HG02798 (cell line): Measurements from ENCODE around the gene GPA33.
"Not testable (repeated sequence)": the region's sequence is repeated elsewhere in the genome, so short reads cannot be mapped to it uniquely, and the experiment has no call there.

Source experiments
- ATAC-seq: cut with Tn5 transposase; IDR thresholded peaks from one replicate; pipeline ENCODE4 v1.9.1; 2021; ENCODE audit warnings: mild to moderate bottlenecking; ENCODE audit not compliant: unreplicated experiment, poor library complexity

The GPA33 gene

GRCh38 chr1:167060141-167061072 is 29.8 kb downstream of the GPA33 start:
- ATAC-seq: no peak

GRCh38 chr1:167059809-167060107 is 30.4 kb downstream of the GPA33 start:
- ATAC-seq: no peak

GRCh38 chr1:167059045-167059808 is 30.9 kb downstream of the GPA33 start:
- ATAC-seq: peak; percentile 45

- peak; percentile 47 for ATAC-seq
These were observed 32.9 kb downstream of the GPA33 start for GRCh38 chr1:167057241-167057688.

- no peak for ATAC-seq
These were observed 33.5 kb downstream of the GPA33 start for GRCh38 chr1:167056529-167057231.

- ATAC-seq: no peak
These were observed 35.1 kb downstream of the GPA33 start for GRCh38 chr1:167054946-167055630.

- no peak for ATAC-seq
These were observed 35.6 kb downstream of the GPA33 start for GRCh38 chr1:167054531-167054930.

- no peak for ATAC-seq
These were observed 37.8 kb downstream of the GPA33 start for GRCh38 chr1:167052389-167052788.

- no peak for ATAC-seq
These were observed 38.3 kb downstream of the GPA33 start for GRCh38 chr1:167051907-167052306.

GRCh38 chr1:167043752-167044488 is 46.3 kb downstream of the GPA33 start:
- peak; percentile 99 for ATAC-seq

- no peak for ATAC-seq
These were observed 56.5 kb downstream of the GPA33 start for GRCh38 chr1:167033646-167034045.

- not testable (repeated sequence) for ATAC-seq
These were observed 60.6 kb downstream of the GPA33 start for GRCh38 chr1:167029553-167029952.

GRCh38 chr1:167022384-167022783 is 67.8 kb downstream of the GPA33 start:
- peak; percentile 68 for ATAC-seq

- ATAC-seq: no peak
These were observed 74.0 kb downstream of the GPA33 start for GRCh38 chr1:167016100-167016750.

- no peak for ATAC-seq
These were observed 76.9 kb downstream of the GPA33 start for GRCh38 chr1:167013108-167013929.

- ATAC-seq: no peak
These were observed 77.6 kb downstream of the GPA33 start for GRCh38 chr1:167012570-167012969.

GRCh38 chr1:167011560-167012191 is 78.5 kb downstream of the GPA33 start:
- ATAC-seq: no peak

- ATAC-seq: no peak
These were observed 86.5 kb downstream of the GPA33 start for GRCh38 chr1:167003711-167004110.
